A673 (cell line): ENCODE data around the gene KIFAP3.

ENCODE experiments used
- EZH2 ChIP-seq: fragments of 200-600 bp; sonication (generic); IDR thresholded peaks from 2 replicates; pipeline ENCODE4 v1.6.1; 2017; ENCODE audit warnings: borderline replicate concordance, low read depth, mild to moderate bottlenecking, mixed read lengths, antibody characterized with exemption, low read length; ENCODE audit not compliant: poor library complexity, severe bottlenecking
- TF ChIP-seq, protein P1 (sequence below): fragments of 300-800, 200-600 bp; sonication (generic); conservative IDR thresholded peaks from 2 replicates; pipeline ENCODE4 v1.5.1; 2017; ENCODE audit warnings: low read depth, mild to moderate bottlenecking, antibody characterized with exemption, low read length, moderate library complexity, mixed read lengths

DNA sequence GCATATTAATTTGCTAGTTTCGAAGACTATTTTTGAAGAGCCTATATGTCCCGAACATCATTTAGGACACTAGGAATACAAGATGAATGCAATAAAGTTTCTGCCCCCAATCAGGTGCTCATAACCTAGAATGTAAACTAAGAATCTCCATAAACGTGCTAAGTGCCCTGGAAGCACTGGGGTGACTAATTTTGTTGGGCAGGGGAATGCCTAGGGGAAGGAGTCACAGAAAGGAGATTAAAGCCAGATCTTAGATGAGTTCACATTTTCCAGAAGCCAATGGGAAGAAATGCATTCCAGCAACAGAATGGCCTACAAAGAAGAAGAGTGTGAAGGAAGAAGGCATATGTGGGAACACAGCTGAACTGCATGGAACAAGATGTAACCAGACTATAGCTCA is 200.3 kb downstream of the KIFAP3 start:
- TF ChIP-seq, protein P1, sequence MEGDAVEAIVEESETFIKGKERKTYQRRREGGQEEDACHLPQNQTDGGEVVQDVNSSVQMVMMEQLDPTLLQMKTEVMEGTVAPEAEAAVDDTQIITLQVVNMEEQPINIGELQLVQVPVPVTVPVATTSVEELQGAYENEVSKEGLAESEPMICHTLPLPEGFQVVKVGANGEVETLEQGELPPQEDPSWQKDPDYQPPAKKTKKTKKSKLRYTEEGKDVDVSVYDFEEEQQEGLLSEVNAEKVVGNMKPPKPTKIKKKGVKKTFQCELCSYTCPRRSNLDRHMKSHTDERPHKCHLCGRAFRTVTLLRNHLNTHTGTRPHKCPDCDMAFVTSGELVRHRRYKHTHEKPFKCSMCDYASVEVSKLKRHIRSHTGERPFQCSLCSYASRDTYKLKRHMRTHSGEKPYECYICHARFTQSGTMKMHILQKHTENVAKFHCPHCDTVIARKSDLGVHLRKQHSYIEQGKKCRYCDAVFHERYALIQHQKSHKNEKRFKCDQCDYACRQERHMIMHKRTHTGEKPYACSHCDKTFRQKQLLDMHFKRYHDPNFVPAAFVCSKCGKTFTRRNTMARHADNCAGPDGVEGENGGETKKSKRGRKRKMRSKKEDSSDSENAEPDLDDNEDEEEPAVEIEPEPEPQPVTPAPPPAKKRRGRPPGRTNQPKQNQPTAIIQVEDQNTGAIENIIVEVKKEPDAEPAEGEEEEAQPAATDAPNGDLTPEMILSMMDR = no peak
- no peak for TF ChIP-seq EZH2
